ENCODE data around the gene FRRS1L. TPM values are rescaled to one million over a fixed set of nuclear protein-coding genes. Genes with fewer than 3 reads are reported as not detected.

The FRRS1L gene
- total RNA-seq, 8 experiments from 2014 or later, result 0.31 to 20.0 (median 15.7) TPM

DNA sequence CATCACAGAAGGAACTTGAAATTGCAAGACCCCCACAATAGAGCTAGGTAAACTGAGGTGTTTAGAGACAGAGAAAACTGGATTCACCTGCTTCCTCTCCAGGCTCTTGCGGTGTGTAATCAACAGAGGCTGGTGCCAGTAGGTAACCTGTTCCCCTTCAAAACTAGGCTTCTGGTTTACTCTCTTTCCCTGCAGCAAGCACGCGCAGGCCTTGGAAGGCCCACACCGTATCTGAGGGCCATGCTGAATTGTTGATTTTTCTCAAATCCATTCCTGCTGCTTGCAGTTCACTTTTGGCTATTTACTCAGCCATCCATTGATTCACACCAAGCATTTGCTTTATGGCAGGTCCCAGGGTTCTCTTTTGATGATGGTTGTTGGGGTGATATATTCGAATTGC is 667 bp upstream of the FRRS1L start:
- no peak for ATAC-seq (replicated peaks in 6 of 8)
- 80 to 100% (median 89%) methylated on average over 1 to 4 of the region's 5 CpGs; no CpG with 5 or more reads in 1 of the 10 experiments for WGBS, 10 experiments
- in situ Hi-C loops (cut with MboI; ENCODE audit: low pct_unique_long_range_greater_than_20kb in 2 of 9, low sequenced_read_pairs in 9 of 9, unreplicated experiment in 9 of 9), result no loop called here
- Histone ChIP-seq H3K4me3 (peak overlapping the region in 1 of 5 donors; percentile 66), H3K27ac (no peak overlapping the region), H3K4me1 (replicated peaks in 1 of 2) (peaks cover 5 to 11% of the 10 kb centered on the region in 2 donors)

GRCh38 chr9:109166171-109166770 is 778 bp downstream of the FRRS1L start:
- Histone ChIP-seq H3K27ac (no peak overlapping the region), H3K4me3 (peak overlapping the region; percentile 43 to 66 (median 49)), H3K4me1 (replicated peaks in 1 of 2) (peaks cover 5 to 11% of the 10 kb centered on the region in 2 donors)
- in situ Hi-C loops (cut with MboI; ENCODE audit: low pct_unique_long_range_greater_than_20kb in 2 of 9, low sequenced_read_pairs in 9 of 9, unreplicated experiment in 9 of 9), result no loop called here
- peak in 5 of 8 experiments; percentile 6 to 52 (median 28) for ATAC-seq (replicated peaks in 6 of 8)
- 0 to 100% (median 56%) methylated on average over 1 to 8 of the region's 16 CpGs; no CpG with 5 or more reads in 3 of the 10 experiments for WGBS, 10 experiments

DNA sequence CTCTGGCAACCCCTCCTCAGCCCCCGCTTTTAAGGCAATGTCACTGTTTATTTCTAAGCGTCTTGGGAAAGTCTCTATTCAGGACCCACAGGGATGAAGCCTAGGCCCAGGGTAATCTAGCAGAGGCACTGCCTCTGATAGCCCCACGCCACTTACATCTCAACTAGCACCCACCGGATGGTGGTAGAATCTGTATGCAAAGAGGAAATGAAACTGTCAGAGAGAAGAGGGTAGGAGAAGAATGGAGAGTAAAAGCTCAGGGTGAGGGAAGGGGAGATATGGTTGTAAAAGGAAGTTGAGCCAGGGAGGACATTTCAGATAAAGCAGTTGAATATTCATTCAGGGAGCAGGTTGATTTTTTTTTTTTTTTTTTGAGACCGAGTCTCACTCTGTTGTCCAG is 3.0 kb downstream of the FRRS1L start:
- no peak overlapping the region for H3K27ac ChIP-seq
- H3K4me1 ChIP-seq (replicated peaks in 1 of 2), result peaks cover 5 to 11% of the 10 kb centered on the region in 2 donors
- WGBS, 10 experiments, result 60 to 96% (median 89%) methylated on average over 1 to 4 of the region's 5 CpGs; no CpG with 5 or more reads in 2 of the 10 experiments
- H3K4me3 ChIP-seq, result no peak overlapping the region
- ATAC-seq (replicated peaks in 6 of 8), result no peak
- in situ Hi-C loops (cut with MboI; ENCODE audit: low pct_unique_long_range_greater_than_20kb in 2 of 9, low sequenced_read_pairs in 9 of 9, unreplicated experiment in 9 of 9), result no loop called here

GRCh38 chr9:109163194-109163593 is 3.9 kb downstream of the FRRS1L start:
- no peak for ATAC-seq (replicated peaks in 6 of 8)
- 0 to 100% (median 64%) methylated on average over 1 of the region's 1 CpG; no CpG with 5 or more reads in 6 of the 10 experiments for WGBS, 10 experiments
- peaks cover 5 to 11% of the 10 kb centered on the region in 2 donors for H3K4me1 ChIP-seq (replicated peaks in 1 of 2)
- H3K27ac ChIP-seq, result no peak overlapping the region
- in situ Hi-C loops (cut with MboI; ENCODE audit: low pct_unique_long_range_greater_than_20kb in 2 of 9, low sequenced_read_pairs in 9 of 9, unreplicated experiment in 9 of 9), result no loop called here
- no peak overlapping the region for H3K4me3 ChIP-seq

GRCh38 chr9:109162677-109163076 is 4.4 kb downstream of the FRRS1L start:
- no peak for ATAC-seq (replicated peaks in 6 of 8)
- H3K4me3 ChIP-seq, result no peak overlapping the region
- H3K4me1 ChIP-seq (replicated peaks in 1 of 2), result peaks cover 5 to 7% of the 10 kb centered on the region in 2 donors
- in situ Hi-C loops (cut with MboI; ENCODE audit: low pct_unique_long_range_greater_than_20kb in 2 of 9, low sequenced_read_pairs in 9 of 9, unreplicated experiment in 9 of 9), result no loop called here
- no peak overlapping the region for H3K27ac ChIP-seq
- WGBS, 10 experiments, result 48 to 100% (median 82%) methylated on average over 1 to 3 of the region's 3 CpGs; no CpG with 5 or more reads in 2 of the 10 experiments

DNA sequence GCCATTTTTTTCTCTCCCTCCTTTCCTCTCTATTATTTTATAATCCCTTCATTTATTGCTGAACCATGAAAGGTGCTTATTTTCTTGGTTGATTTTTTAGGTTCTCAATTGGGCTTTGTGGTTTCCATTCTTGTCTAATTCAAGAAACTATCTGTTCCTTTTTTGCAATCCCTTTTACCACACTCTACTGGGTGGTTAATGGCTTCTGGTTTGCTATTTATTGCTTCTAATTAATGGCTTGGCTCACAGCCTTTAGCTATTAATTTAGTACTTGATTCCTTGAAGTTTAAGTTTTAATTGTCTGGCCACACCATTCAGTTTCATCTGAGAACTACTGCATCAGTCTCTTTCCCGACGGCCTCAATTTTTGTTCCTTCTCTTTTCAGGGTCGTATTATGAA is 5.6 kb downstream of the FRRS1L start:
- in situ Hi-C loops (cut with MboI; ENCODE audit: low pct_unique_long_range_greater_than_20kb in 2 of 9, low sequenced_read_pairs in 9 of 9, unreplicated experiment in 9 of 9), result no loop called here
- H3K4me1 ChIP-seq (replicated peaks in 1 of 2), result peaks cover 0 to 6% of the 10 kb centered on the region in 2 donors
- ATAC-seq (replicated peaks in 6 of 8), result no peak
- WGBS, 10 experiments, result 31 to 100% (median 84%) methylated on average over 1 to 3 of the region's 3 CpGs; no CpG with 5 or more reads in 2 of the 10 experiments
- no peak overlapping the region for H3K4me3 ChIP-seq
- no peak overlapping the region for H3K27ac ChIP-seq

GRCh38 chr9:109159583-109159982 is 7.5 kb downstream of the FRRS1L start:
- H3K4me3 ChIP-seq, result no peak overlapping the region
- in situ Hi-C loops (cut with MboI; ENCODE audit: low pct_unique_long_range_greater_than_20kb in 2 of 9, low sequenced_read_pairs in 9 of 9, unreplicated experiment in 9 of 9), result no loop called here
- WGBS, 10 experiments, result 0 to 95% (median 83%) methylated on average over 1 to 4 of the region's 4 CpGs; no CpG with 5 or more reads in 2 of the 10 experiments
- ATAC-seq (replicated peaks in 6 of 8), result no peak
- H3K27ac ChIP-seq, result no peak overlapping the region
- H3K4me1 ChIP-seq (replicated peaks in 1 of 2), result no peaks in the 10 kb centered on the region

GRCh38 chr9:109158651-109159050 is 8.4 kb downstream of the FRRS1L start:
- H3K4me3 ChIP-seq, result no peak overlapping the region
- ATAC-seq (replicated peaks in 6 of 8), result peak in 2 of 8 experiments; percentile 22 to 63
- H3K4me1 ChIP-seq (replicated peaks in 1 of 2), result no peaks in the 10 kb centered on the region
- in situ Hi-C loops (cut with MboI; ENCODE audit: low pct_unique_long_range_greater_than_20kb in 2 of 9, low sequenced_read_pairs in 9 of 9, unreplicated experiment in 9 of 9), result no loop called here
- H3K27ac ChIP-seq, result no peak overlapping the region

DNA sequence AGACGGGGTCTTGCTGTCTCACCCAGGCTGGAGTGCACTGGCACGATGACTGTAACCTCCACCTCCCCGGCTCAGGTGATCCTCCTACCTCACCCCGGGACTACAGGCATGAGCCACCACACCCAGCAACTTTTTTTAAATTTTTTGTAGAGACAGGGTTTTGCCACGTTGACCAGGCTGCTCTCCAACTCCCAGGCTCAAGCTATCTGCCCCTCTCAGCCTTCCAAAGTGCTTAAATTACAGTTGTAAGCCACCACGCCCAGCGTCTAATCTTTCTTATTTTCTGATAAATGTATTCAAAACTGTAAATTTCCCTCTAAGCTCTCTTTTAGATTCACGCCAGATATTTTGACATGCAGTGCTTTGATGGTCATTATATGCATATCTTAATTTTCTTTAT is 10.3 kb downstream of the FRRS1L start:
- Histone ChIP-seq H3K4me1 (replicated peaks in 1 of 2) (no peaks in the 10 kb centered on the region), H3K4me3 (no peak overlapping the region), H3K27ac (no peak overlapping the region)
- in situ Hi-C loops (cut with MboI; ENCODE audit: low pct_unique_long_range_greater_than_20kb in 2 of 9, low sequenced_read_pairs in 9 of 9, unreplicated experiment in 9 of 9), result no loop called here
- WGBS, 10 experiments, result 12 to 100% (median 75%) methylated on average over 1 to 5 of the region's 8 CpGs
- no peak for ATAC-seq (replicated peaks in 6 of 8)

- no peak overlapping the region for H3K4me3 ChIP-seq
- no peak for ATAC-seq (replicated peaks in 6 of 8)
- WGBS, 10 experiments, result 68 to 100% (median 92%) methylated on average over 1 to 3 of the region's 3 CpGs; no CpG with 5 or more reads in 6 of the 10 experiments
- H3K4me1 ChIP-seq (replicated peaks in 1 of 2), result no peaks in the 10 kb centered on the region
- no peak overlapping the region for H3K27ac ChIP-seq
- in situ Hi-C loops (cut with MboI; ENCODE audit: low pct_unique_long_range_greater_than_20kb in 2 of 9, low sequenced_read_pairs in 9 of 9, unreplicated experiment in 9 of 9), result no loop called here
Observed at GRCh38 chr9:109150925-109151545, 16.0 kb downstream of the FRRS1L start.

DNA sequence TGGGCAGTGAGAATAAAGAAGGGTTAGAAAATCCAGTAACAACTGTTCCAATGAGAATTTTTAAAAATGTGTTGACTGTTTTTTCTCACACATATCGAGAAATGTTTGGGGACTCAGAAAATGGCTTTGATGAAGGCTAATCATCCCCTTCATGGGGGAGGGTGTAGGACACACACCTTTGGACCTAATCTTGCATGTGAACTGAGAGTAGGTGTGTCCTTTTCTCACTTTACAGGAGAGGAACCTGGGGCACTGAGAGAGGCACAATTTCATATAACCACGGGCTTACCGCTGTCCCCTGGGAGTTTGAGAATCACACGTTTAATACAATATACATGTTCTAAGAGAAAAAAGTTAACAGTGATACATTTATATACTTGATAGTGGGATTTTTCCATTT is 17.3 kb downstream of the FRRS1L start:
- Histone ChIP-seq H3K4me1 (replicated peaks in 1 of 2) (no peaks in the 10 kb centered on the region), H3K27ac (no peak overlapping the region), H3K4me3 (no peak overlapping the region)
- WGBS, 10 experiments, result 33 to 100% (median 77%) methylated on average over 1 to 4 of the region's 4 CpGs
- ATAC-seq (replicated peaks in 6 of 8), result no peak
- in situ Hi-C loops (cut with MboI; ENCODE audit: low pct_unique_long_range_greater_than_20kb in 2 of 9, low sequenced_read_pairs in 9 of 9, unreplicated experiment in 9 of 9), result no loop called here

GRCh38 chr9:109149089-109149488 is 18.0 kb downstream of the FRRS1L start:
- no peak overlapping the region for H3K4me3 ChIP-seq
- no peak overlapping the region for H3K27ac ChIP-seq
- ATAC-seq (replicated peaks in 6 of 8), result no peak
- 20 to 100% (median 86%) methylated on average over 1 to 5 of the region's 5 CpGs; no CpG with 5 or more reads in 2 of the 10 experiments for WGBS, 10 experiments
- in situ Hi-C loops (cut with MboI; ENCODE audit: low pct_unique_long_range_greater_than_20kb in 2 of 9, low sequenced_read_pairs in 9 of 9, unreplicated experiment in 9 of 9), result no loop called here
- H3K4me1 ChIP-seq (replicated peaks in 1 of 2), result no peaks in the 10 kb centered on the region

GRCh38 chr9:109145051-109145450 is 22.0 kb downstream of the FRRS1L start:
- ATAC-seq (replicated peaks in 6 of 8), result no peak
- no peaks in the 10 kb centered on the region for H3K4me1 ChIP-seq (replicated peaks in 1 of 2)
- no peak overlapping the region for H3K27ac ChIP-seq
- H3K4me3 ChIP-seq, result no peak overlapping the region
- 0 to 100% (median 93%) methylated on average over 1 to 5 of the region's 6 CpGs; no CpG with 5 or more reads in 3 of the 10 experiments for WGBS, 10 experiments
- in situ Hi-C loops (cut with MboI; ENCODE audit: low pct_unique_long_range_greater_than_20kb in 2 of 9, low sequenced_read_pairs in 9 of 9, unreplicated experiment in 9 of 9), result no loop called here
